Liver (tissue), 3 donors: ENCODE measurements around the gene GPR82.

Experiments
- CTCF ChIP-seq: fragments of 150-350 bp; IDR thresholded peaks from 2 replicates; pipeline ENCODE4 v1.5.1; 2017; ENCODE audit warnings: improper control_type of control experiment, low read depth, low read length; ENCODE audit not compliant: missing input control
- RAD21 ChIP-seq, 2 donors: IDR thresholded peaks; 2 replicates each; pipeline ENCODE4 v1.6.1; 2016; ENCODE audit warnings: antibody characterized with exemption in 2 of 2, mild to moderate bottlenecking in 2 of 2
- REST ChIP-seq: IDR thresholded peaks from 2 replicates; pipeline ENCODE4 v1.6.1; 2016; ENCODE audit warnings: antibody characterized with exemption, mild to moderate bottlenecking
- YY1 ChIP-seq: IDR thresholded peaks from 2 replicates; pipeline ENCODE4 v1.6.1; 2016; ENCODE audit warnings: antibody characterized with exemption, mild to moderate bottlenecking
- donor health status: healthy.
- donor health status: healthy.

GRCh38 chrX:41779030-41779564 lies 55.1 kb downstream of the GPR82 start:
- TF ChIP-seq CTCF (no peak), REST (no peak), RAD21 (IDR thresholded peaks at IDR 0.05) (no peak), YY1 (no peak)
